Measurements from ENCODE around the gene IQGAP3. TPM values are rescaled to one million over a fixed set of nuclear protein-coding genes. Genes with fewer than 3 reads are reported as not detected.

IQGAP3 gene
- total and polyA plus RNA-seq, 2 experiments from 2014 or later: 11.9 to 31.8 TPM

GRCh38 chr1:156584813-156585212 lies 12.4 kb upstream of the IQGAP3 start:
- DNase-seq (ENCODE audit: low spot score) (peak; percentile 87), ATAC-seq (peak; percentile 74)
- Mint-ChIP-seq H3K9me3 (no peaks in the 10 kb centered on the region; the same call in 2 of the 3 replicates), H3K27me3 (ENCODE audit: insufficient read depth, low read depth, poor library complexity) (peaks cover 8% of the 10 kb centered on the region), H3K4me1 (peaks cover 26% of the 10 kb centered on the region), H3K27ac (no peak overlapping the region), H3K36me3 (ENCODE audit: low read depth) (no peaks in the 10 kb centered on the region; the same call in 2 of the 3 replicates), H3K4me3 (peak overlapping the region; percentile 62)
- Histone ChIP-seq H2AFZ (0 out of 2 replicates have a peak overlapping the region, but pooled peaks have one; percentile 33), H3K4me3 (peak overlapping the region; percentile 41), H4K20me1 (replicated peaks; ENCODE audit: insufficient read depth) (no peaks in the 10 kb centered on the region), H3K27me3 (ENCODE audit: insufficient read depth) (no peaks in the 10 kb centered on the region), H3F3A (replicated peaks; ENCODE audit: low read depth) (no peaks in the 10 kb centered on the region), H3K9me2 (ENCODE audit: insufficient read depth) (0 out of 2 replicates have a peak, but pooled peaks cover 3% of the 10 kb centered on the region), H3K27ac (ENCODE audit: low read depth) (no peak overlapping the region), H3K79me2 (replicated peaks; ENCODE audit: insufficient read depth) (no peaks in the 10 kb centered on the region), H3K4me2 (peak overlapping the region; percentile 72), H3K36me3 (ENCODE audit: insufficient read depth) (no peaks in the 10 kb centered on the region), H3K4me1 (ENCODE audit: insufficient read depth) (peaks cover 10% of the 10 kb centered on the region)
- TF ChIP-seq ZNF331 (CRISPR knock-in tag; IDR thresholded peaks at IDR 0.05; ENCODE audit: low read depth): no peak
- TF ChIP-seq ZNF114 (CRISPR knock-in tag; IDR thresholded peaks at IDR 0.05): no peak
- no peak for TF ChIP-seq ZNF462 (CRISPR knock-in tag; IDR thresholded peaks at IDR 0.05)
- TF ChIP-seq REST (IDR thresholded peaks at IDR 0.05; ENCODE audit: unreplicated experiment): no peak
- peak; percentile 43; the same call in 1 of the 2 replicates for TF ChIP-seq POLR2AphosphoS5 (IDR thresholded peaks at IDR 0.05; ENCODE audit: low read depth)
- no peak for TF ChIP-seq CREB1 (CRISPR knock-in tag; IDR thresholded peaks at IDR 0.05; ENCODE audit: low read depth)
- TF ChIP-seq STAT1 (IDR thresholded peaks at IDR 0.05; ENCODE audit: unreplicated experiment): no peak
- TF ChIP-seq EZH2phosphoT487 (IDR thresholded peaks at IDR 0.05; ENCODE audit: unreplicated experiment): no peak
- no peak for TF ChIP-seq EZH2 (IDR thresholded peaks at IDR 0.05; ENCODE audit: low read depth, unreplicated experiment)
- no peak for TF ChIP-seq NANOG (IDR thresholded peaks at IDR 0.05; ENCODE audit: borderline replicate concordance)
- TF ChIP-seq ETS1 (IDR thresholded peaks at IDR 0.05): peak; percentile 81; the same call in 1 of the 2 replicates
- TF ChIP-seq, protein P1, sequence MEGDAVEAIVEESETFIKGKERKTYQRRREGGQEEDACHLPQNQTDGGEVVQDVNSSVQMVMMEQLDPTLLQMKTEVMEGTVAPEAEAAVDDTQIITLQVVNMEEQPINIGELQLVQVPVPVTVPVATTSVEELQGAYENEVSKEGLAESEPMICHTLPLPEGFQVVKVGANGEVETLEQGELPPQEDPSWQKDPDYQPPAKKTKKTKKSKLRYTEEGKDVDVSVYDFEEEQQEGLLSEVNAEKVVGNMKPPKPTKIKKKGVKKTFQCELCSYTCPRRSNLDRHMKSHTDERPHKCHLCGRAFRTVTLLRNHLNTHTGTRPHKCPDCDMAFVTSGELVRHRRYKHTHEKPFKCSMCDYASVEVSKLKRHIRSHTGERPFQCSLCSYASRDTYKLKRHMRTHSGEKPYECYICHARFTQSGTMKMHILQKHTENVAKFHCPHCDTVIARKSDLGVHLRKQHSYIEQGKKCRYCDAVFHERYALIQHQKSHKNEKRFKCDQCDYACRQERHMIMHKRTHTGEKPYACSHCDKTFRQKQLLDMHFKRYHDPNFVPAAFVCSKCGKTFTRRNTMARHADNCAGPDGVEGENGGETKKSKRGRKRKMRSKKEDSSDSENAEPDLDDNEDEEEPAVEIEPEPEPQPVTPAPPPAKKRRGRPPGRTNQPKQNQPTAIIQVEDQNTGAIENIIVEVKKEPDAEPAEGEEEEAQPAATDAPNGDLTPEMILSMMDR (conservative IDR thresholded peaks at IDR 0.05; ENCODE audit: low read depth in 2 of 2): peak; percentile 74 to 85

Data from GM23338 (cell line).